Measurements from ENCODE around the gene LYPLAL1.

DNA sequence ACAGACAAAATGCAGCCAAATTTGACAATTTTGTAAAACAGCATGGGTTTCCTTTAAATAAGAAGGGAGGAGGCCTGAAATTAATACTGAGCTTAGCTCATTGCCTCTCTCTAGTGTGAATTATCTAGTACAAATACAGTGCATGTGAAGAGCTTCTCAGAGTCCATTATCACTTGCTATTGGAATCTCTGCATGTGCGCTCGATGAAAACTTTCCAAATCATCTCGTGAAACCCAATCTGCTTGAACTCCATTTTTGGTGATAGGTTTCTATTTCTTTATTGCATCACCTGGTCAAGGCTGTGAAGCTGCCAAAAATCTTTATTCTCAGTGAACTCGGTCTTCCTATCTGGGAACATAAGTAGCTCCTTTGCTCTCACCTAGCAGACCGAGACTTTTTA, 49.5 kb upstream of the LYPLAL1 start:
- TF ChIP-seq, protein P1, sequence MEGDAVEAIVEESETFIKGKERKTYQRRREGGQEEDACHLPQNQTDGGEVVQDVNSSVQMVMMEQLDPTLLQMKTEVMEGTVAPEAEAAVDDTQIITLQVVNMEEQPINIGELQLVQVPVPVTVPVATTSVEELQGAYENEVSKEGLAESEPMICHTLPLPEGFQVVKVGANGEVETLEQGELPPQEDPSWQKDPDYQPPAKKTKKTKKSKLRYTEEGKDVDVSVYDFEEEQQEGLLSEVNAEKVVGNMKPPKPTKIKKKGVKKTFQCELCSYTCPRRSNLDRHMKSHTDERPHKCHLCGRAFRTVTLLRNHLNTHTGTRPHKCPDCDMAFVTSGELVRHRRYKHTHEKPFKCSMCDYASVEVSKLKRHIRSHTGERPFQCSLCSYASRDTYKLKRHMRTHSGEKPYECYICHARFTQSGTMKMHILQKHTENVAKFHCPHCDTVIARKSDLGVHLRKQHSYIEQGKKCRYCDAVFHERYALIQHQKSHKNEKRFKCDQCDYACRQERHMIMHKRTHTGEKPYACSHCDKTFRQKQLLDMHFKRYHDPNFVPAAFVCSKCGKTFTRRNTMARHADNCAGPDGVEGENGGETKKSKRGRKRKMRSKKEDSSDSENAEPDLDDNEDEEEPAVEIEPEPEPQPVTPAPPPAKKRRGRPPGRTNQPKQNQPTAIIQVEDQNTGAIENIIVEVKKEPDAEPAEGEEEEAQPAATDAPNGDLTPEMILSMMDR (IDR thresholded peaks at IDR 0.05) = no peak
- TF ChIP-seq POLR2A (IDR thresholded peaks at IDR 0.05) (no peak), EP300 (IDR thresholded peaks at IDR 0.05) (no peak), POLR2AphosphoS5 (IDR thresholded peaks at IDR 0.05) (no peak)

Measured in stomach (tissue), 4 donors.